Caco-2 (cell line): ENCODE measurements around the gene DCP1B. TPM values are rescaled to one million over a fixed set of nuclear protein-coding genes. Genes with fewer than 3 reads are reported as not detected.

Experiments used
- BruUV-seq: library from RNA; stranded (reverse); fragments of 400-500 nt; replicated peaks from 2 replicates; lab custom pipeline; 2021; lab: Mats Ljungman, UMichigan
- CTCF ChIA-PET: fragments of 300-600 bp; sonication (Branson Sonifier 250); formaldehyde crosslinking; loops from one replicate; lab custom pipeline; 2022; ENCODE audit warnings: antibody characterized with exemption; lab: Charles Lee
- POLR2A ChIA-PET: fragments of 300-600 bp; sonication (Branson Sonifier 250); formaldehyde crosslinking; loops from one replicate; lab custom pipeline; 2022; ENCODE audit warnings: antibody characterized with exemption; lab: Charles Lee
- DNase-seq, 2 experiments: peaks; one replicate each; pipeline versions ENCODE4 v3.0.0 to v3.0.0-alpha.2; 2020 to 2022
- H3K27me3 ChIP-seq: replicated peaks from 2 replicates; pipeline ENCODE4 v1.6.0; 2011; ENCODE audit warnings: low read length; ENCODE audit not compliant: control insufficient read depth, insufficient read depth
- H3K36me3 ChIP-seq: 2 replicates; pipeline ENCODE4 v1.5.1; 2011; ENCODE audit warnings: low read length; ENCODE audit not compliant: control insufficient read depth, insufficient read depth
- H3K4me1 ChIP-seq: fragments of 250-450 bp; sonication (Bioruptor Pico); 2 replicates; pipeline ENCODE4 v1.5.1; 2020; ENCODE audit warnings: mild to moderate bottlenecking
- H3K4me3 ChIP-seq: 2 replicates; pipeline ENCODE4 v1.5.1; 2011; ENCODE audit warnings: low read depth, mild to moderate bottlenecking, control low read depth, low read length
- H3K9me3 ChIP-seq: fragments of 250-450 bp; sonication (Bioruptor Pico); 2 replicates; pipeline ENCODE4 v1.5.1; 2020; ENCODE audit warnings: mild to moderate bottlenecking, moderate library complexity
- H3K27ac Mint-ChIP-seq: one replicate; pipeline ENCODE4 v1.8.0; 2022; ENCODE audit warnings: mixed read lengths; ENCODE audit not compliant: unreplicated experiment
- H3K27me3 Mint-ChIP-seq: one replicate; pipeline ENCODE4 v1.8.0; 2022; ENCODE audit warnings: mixed read lengths; ENCODE audit not compliant: insufficient read depth, unreplicated experiment
- H3K36me3 Mint-ChIP-seq: one replicate; pipeline ENCODE4 v1.8.0; 2022; ENCODE audit warnings: mild to moderate bottlenecking, mixed read lengths; ENCODE audit not compliant: insufficient read depth, unreplicated experiment
- H3K4me1 Mint-ChIP-seq: one replicate; pipeline ENCODE4 v1.8.0; 2022; ENCODE audit warnings: low read depth, mixed read lengths; ENCODE audit not compliant: unreplicated experiment
- H3K4me3 Mint-ChIP-seq: one replicate; pipeline ENCODE4 v1.8.0; 2022; ENCODE audit warnings: mild to moderate bottlenecking, moderate library complexity, mixed read lengths; ENCODE audit not compliant: unreplicated experiment
- H3K9me3 Mint-ChIP-seq: one replicate; pipeline ENCODE4 v1.8.0; 2022; ENCODE audit warnings: mixed read lengths; ENCODE audit not compliant: unreplicated experiment
- intact Hi-C: fragments of 100-400 bp; cut with micrococcal nuclease; formaldehyde crosslinking; loops from one replicate; pipeline ENCODE4 v1.10.0; 2022; ENCODE audit not compliant: unreplicated experiment
- total RNA-seq: library from RNA; stranded (reverse); gene quantifications from 2 replicates; pipeline ENCODE4 v1.2.3, GENCODE V29; 2022
- TF ChIP-seq, protein P1 (sequence below), 2 experiments: fragments of 200-600 bp in 1 of 2; IDR thresholded peaks; 1 replicate in 1 of 2; 2 replicates in 1 of 2; pipeline versions ENCODE4 v1.5.1 to v1.8.0; 2011 to 2022; ENCODE audit warnings: antibody characterized with exemption in 1 of 2, control low read depth in 1 of 2, inconsistent platforms in 1 of 2, low read depth in 1 of 2, low read length in 1 of 2, mild to moderate bottlenecking in 1 of 2, moderate library complexity in 1 of 2; ENCODE audit not compliant: insufficient read depth in 1 of 2, severe bottlenecking in 1 of 2, unreplicated experiment in 1 of 2

The DCP1B gene
- total RNA-seq, 1 experiment from 2014 or later: 8.2 TPM

DNA sequence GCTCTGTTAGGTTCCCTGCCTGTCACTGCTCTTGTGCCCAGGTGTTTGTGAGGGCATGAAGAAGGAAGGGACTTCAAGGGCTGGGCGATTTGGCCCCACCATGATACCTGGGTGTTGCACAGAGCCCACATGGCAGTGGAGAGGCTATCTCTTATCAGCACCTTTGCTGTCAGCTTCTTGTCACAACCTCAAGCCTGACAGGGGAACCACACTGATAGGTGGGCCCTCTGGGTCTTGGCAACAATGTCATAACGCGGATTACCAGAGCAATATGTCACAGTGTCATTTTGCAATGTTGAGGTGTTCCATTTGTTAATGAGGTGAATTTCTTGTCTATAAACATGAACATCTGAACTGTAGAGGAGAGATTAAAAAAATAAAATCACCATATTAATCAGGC lies 25.6 kb upstream of the DCP1B start:
- H3K36me3 ChIP-seq: no peaks in the 10 kb centered on the region
- no TSS peak for BruUV-seq
- no peak overlapping the region for H3K4me3 ChIP-seq
- TF ChIP-seq, protein P1, sequence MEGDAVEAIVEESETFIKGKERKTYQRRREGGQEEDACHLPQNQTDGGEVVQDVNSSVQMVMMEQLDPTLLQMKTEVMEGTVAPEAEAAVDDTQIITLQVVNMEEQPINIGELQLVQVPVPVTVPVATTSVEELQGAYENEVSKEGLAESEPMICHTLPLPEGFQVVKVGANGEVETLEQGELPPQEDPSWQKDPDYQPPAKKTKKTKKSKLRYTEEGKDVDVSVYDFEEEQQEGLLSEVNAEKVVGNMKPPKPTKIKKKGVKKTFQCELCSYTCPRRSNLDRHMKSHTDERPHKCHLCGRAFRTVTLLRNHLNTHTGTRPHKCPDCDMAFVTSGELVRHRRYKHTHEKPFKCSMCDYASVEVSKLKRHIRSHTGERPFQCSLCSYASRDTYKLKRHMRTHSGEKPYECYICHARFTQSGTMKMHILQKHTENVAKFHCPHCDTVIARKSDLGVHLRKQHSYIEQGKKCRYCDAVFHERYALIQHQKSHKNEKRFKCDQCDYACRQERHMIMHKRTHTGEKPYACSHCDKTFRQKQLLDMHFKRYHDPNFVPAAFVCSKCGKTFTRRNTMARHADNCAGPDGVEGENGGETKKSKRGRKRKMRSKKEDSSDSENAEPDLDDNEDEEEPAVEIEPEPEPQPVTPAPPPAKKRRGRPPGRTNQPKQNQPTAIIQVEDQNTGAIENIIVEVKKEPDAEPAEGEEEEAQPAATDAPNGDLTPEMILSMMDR (IDR thresholded peaks at IDR 0.05; ENCODE audit: insufficient read depth in 1 of 2, low read depth in 1 of 2, low read length in 1 of 2, severe bottlenecking in 1 of 2, unreplicated experiment in 1 of 2): no peak
- H3K36me3 Mint-ChIP-seq: no peaks in the 10 kb centered on the region
- 0 out of 2 replicates have a peak, but pooled peaks cover 3% of the 10 kb centered on the region for H3K4me1 ChIP-seq
- intact Hi-C loops: no loop called here
- H3K9me3 ChIP-seq: no peaks in the 10 kb centered on the region
- H3K27me3 Mint-ChIP-seq: peaks cover 21% of the 10 kb centered on the region
- no peaks in the 10 kb centered on the region for H3K9me3 Mint-ChIP-seq
- H3K4me3 Mint-ChIP-seq: no peak overlapping the region
- no peak for DNase-seq
- H3K27me3 ChIP-seq: peaks cover 3% of the 10 kb centered on the region
- ChIA-PET CTCF (no interaction called here), POLR2A (no interaction called here)
- H3K4me1 Mint-ChIP-seq: no peaks in the 10 kb centered on the region
- H3K27ac Mint-ChIP-seq: no peak overlapping the region

DNA sequence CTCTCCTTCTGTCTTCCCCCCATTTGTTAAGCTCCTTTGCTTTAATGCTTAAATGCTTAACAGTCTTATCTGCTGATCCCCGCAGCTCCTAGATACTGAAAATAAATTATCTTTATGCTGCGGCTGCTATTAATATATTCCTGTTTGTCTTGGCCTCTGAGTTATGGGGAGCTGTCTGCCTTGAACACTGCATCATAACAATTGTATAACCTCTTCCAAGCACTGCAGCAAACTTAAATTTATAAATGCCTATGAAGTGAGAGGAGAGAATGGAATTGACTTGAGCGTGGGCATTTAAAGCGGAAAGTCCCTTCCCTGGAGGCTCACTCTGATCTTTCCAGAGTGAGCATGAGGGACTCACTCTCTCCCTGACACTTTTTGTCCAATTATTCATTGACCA lies 23.1 kb upstream of the DCP1B start:
- no peaks in the 10 kb centered on the region for H3K9me3 ChIP-seq
- Mint-ChIP-seq H3K27ac (no peak overlapping the region), H3K36me3 (no peaks in the 10 kb centered on the region), H3K9me3 (no peaks in the 10 kb centered on the region), H3K4me3 (no peak overlapping the region), H3K27me3 (peaks cover 12% of the 10 kb centered on the region), H3K4me1 (no peaks in the 10 kb centered on the region)
- ChIA-PET CTCF (interaction anchor here (1.9 kb wide), 1 partner anchor 87 kb away, joined by 4 read pairs; no protein-coding TSS in a partner anchor), POLR2A (no interaction called here)
- no peaks in the 10 kb centered on the region for H3K36me3 ChIP-seq
- peaks cover 8% of the 10 kb centered on the region; the same call in 1 of the 2 replicates for H3K4me1 ChIP-seq
- TF ChIP-seq, protein P1 (IDR thresholded peaks at IDR 0.05; ENCODE audit: insufficient read depth in 1 of 2, low read depth in 1 of 2, low read length in 1 of 2, severe bottlenecking in 1 of 2, unreplicated experiment in 1 of 2): no peak
- no peak for DNase-seq
- BruUV-seq: no TSS peak
- no peaks in the 10 kb centered on the region; the same call in 1 of the 2 replicates for H3K27me3 ChIP-seq
- H3K4me3 ChIP-seq: no peak overlapping the region
- intact Hi-C loops: no loop called here

DNA sequence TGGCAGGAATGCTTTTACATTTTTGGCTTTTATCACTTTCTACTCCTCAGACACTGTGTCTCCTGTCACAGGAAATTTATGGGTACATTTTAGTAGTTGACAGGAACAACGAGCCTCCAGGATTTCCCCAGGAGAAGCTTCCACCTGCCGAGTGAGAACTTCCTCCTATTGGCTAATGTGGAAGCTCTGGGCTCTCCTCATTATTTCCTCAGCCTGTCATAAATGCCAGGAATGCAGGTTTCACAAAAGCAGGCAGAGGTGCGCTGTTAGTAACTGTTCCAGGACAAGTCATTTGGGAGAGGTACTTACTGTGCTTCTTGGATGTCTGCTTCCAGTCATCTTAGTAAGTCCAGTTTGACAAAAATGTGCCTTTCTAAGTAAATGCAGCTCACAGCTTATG lies 19.1 kb upstream of the DCP1B start:
- Mint-ChIP-seq H3K4me1 (no peaks in the 10 kb centered on the region), H3K9me3 (no peaks in the 10 kb centered on the region), H3K36me3 (no peaks in the 10 kb centered on the region), H3K4me3 (no peak overlapping the region), H3K27ac (no peak overlapping the region), H3K27me3 (peaks cover 6% of the 10 kb centered on the region)
- Histone ChIP-seq H3K4me3 (no peak overlapping the region), H3K4me1 (peaks cover 8% of the 10 kb centered on the region; the same call in 1 of the 2 replicates), H3K36me3 (no peaks in the 10 kb centered on the region), H3K27me3 (no peaks in the 10 kb centered on the region), H3K9me3 (no peaks in the 10 kb centered on the region)
- TF ChIP-seq, protein P1 (IDR thresholded peaks at IDR 0.05; ENCODE audit: insufficient read depth in 1 of 2, low read depth in 1 of 2, low read length in 1 of 2, severe bottlenecking in 1 of 2, unreplicated experiment in 1 of 2): no peak
- peak in 1 of 2 experiments; percentile 52 for DNase-seq
- intact Hi-C loops: no loop called here
- POLR2A ChIA-PET: no interaction called here
- no TSS peak for BruUV-seq
- CTCF ChIA-PET: interaction anchor here (0.5 to 1.0 kb wide), 2 partner anchors 11 to 652 kb away, joined by 3 to 6 read pairs; no protein-coding TSS in a partner anchor
